GM13976 (cell line): ENCODE results near the gene C10orf95.

Source experiments
- DNase-seq: peaks from one replicate; pipeline ENCODE4 v3.0.0; 2012; ENCODE audit warnings: low spot score
- in situ Hi-C: fragments of 300-500 bp; cut with MboI; formaldehyde crosslinking; loops from one replicate; pipeline ENCODE4 v1.12.0; 2022; ENCODE audit warnings: low sequenced_read_pairs, mixed read lengths, inconsistent platforms; ENCODE audit not compliant: unreplicated experiment
- TF ChIP-seq, protein P1 (sequence below): IDR thresholded peaks from 2 replicates; pipeline ENCODE4 v1.5.1; 2012; ENCODE audit warnings: borderline replicate concordance, mild to moderate bottlenecking; ENCODE audit not compliant: insufficient read depth; ENCODE audit errors: extremely low read depth, missing control alignments, control extremely low read depth

The C10orf95 gene

DNA sequence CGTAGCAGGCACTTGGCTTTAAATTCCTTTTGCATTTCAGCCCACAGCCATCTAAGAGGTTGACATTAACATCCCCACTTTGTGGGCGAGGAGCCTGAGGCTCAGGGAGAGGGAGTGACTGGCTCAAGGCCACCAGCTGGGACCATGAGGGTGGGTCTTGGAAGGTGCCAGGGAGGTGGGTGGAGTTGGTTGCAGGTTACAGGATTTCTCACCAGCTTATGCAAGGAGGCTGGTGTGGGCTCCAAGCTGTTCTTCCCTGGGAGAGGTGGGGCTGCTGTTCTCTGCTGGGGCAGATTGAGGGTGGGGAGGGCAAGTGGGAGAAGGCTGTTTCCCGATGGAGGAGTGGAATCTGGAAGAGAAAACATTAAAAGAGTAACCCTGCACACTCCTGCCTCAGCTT, 14.1 kb upstream of the C10orf95 start:
- in situ Hi-C loops = no loop called here
- TF ChIP-seq, protein P1, sequence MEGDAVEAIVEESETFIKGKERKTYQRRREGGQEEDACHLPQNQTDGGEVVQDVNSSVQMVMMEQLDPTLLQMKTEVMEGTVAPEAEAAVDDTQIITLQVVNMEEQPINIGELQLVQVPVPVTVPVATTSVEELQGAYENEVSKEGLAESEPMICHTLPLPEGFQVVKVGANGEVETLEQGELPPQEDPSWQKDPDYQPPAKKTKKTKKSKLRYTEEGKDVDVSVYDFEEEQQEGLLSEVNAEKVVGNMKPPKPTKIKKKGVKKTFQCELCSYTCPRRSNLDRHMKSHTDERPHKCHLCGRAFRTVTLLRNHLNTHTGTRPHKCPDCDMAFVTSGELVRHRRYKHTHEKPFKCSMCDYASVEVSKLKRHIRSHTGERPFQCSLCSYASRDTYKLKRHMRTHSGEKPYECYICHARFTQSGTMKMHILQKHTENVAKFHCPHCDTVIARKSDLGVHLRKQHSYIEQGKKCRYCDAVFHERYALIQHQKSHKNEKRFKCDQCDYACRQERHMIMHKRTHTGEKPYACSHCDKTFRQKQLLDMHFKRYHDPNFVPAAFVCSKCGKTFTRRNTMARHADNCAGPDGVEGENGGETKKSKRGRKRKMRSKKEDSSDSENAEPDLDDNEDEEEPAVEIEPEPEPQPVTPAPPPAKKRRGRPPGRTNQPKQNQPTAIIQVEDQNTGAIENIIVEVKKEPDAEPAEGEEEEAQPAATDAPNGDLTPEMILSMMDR = no peak

DNA sequence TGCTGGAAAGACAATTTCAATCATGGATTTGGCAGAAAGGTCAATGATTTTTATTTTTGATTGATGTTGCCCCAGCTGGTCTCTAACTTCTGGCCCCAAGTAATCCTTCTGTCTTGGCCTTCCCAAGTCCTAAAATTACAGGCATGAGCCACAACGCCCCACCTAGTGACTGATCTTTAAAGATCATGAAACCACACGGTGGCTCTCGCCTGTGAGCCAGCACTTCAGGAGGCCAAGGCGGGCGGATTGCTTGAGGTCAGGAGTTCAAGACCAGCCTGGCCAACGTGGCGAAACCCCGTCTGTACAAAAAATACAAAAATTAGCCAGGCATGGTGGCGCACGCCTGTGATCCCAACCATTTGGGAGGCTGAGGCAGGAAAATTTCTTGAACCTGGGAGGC, 12.6 kb upstream of the C10orf95 start:
- DNase-seq = no peak
- in situ Hi-C loops = no loop called here
- TF ChIP-seq, protein P1 = no peak

More for the DNA sequence above, 14.1 kb upstream of the C10orf95 start:
- no peak for DNase-seq

GRCh38 chr10:102462512-102463054, 11.2 kb upstream of the C10orf95 start:
- in situ Hi-C loops = no loop called here
- DNase-seq = no peak
- TF ChIP-seq, protein P1 = no peak

- in situ Hi-C loops = no loop called here
- TF ChIP-seq, protein P1 = no peak
- peak; percentile 99 for DNase-seq
Measured at GRCh38 chr10:102461187-102462054, 10.1 kb upstream of the C10orf95 start.

DNA sequence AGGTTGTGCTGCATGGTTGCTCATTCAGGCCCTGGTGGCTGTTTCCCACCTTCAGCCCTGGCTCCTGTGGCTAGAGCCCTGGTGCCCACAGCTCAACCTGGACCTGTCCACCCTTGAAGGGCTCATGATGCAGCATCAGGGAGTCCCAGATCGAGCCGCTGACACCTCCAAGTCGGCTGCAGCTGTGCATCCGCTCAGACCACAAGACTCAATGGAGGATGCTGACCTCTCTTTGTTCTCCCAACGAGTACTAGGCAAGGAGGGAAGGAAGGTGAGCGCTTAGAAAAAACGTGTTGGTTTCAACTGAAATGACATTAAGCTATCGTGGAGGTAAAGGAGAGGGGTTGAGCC, 9.5 kb upstream of the C10orf95 start:
- in situ Hi-C loops = no loop called here
- no peak for DNase-seq
- TF ChIP-seq, protein P1 = no peak

- no peak for DNase-seq
- TF ChIP-seq, protein P1 = no peak
- in situ Hi-C loops = no loop called here
Measured at GRCh38 chr10:102458656-102459055, 7.3 kb upstream of the C10orf95 start.
